SK-N-MC (cell line): ENCODE results near the gene NPBWR2.
"Not testable (repeated sequence)": the region's sequence is repeated elsewhere in the genome, so short reads cannot be mapped to it uniquely, and the experiment has no call there.

Experiments
- DNase-seq: peaks from one replicate; pipeline ENCODE4 v3.0.0-alpha.2; 2011; ENCODE audit warnings: low read depth, low spot score
- H3K27ac ChIP-seq: fragments of 200-600 bp; sonication (generic); 2 replicates; pipeline ENCODE4 v1.5.1; 2016; ENCODE audit warnings: mixed run types
- H3K36me3 ChIP-seq: fragments of 200-600 bp; sonication (generic); 2 replicates; pipeline ENCODE4 v1.6.1; 2017; ENCODE audit warnings: antibody characterized with exemption, low read length, mixed read lengths; ENCODE audit not compliant: insufficient read depth
- H3K4me3 ChIP-seq: fragments of 200-600 bp; sonication (generic); 2 replicates; pipeline ENCODE4 v1.5.1; 2016
- H3K9ac ChIP-seq: fragments of 200-600 bp; sonication (generic); 2 replicates; pipeline ENCODE4 v1.8.0; 2017; ENCODE audit warnings: mixed run types, mixed read lengths; ENCODE audit not compliant: insufficient read length
- H3K9me3 ChIP-seq: fragments of 200-600 bp; sonication (generic); 2 replicates; pipeline ENCODE4 v1.6.1; 2017; ENCODE audit warnings: low read depth, mild to moderate bottlenecking, antibody characterized with exemption, low read length, moderate library complexity, mixed read lengths
- EZH2 ChIP-seq: fragments of 200-600 bp; sonication (generic); IDR thresholded peaks from one replicate; pipeline ENCODE4 v1.6.1; 2017; ENCODE audit warnings: antibody characterized with exemption
- FOXP2 ChIP-seq: optimal IDR thresholded peaks from 2 replicates; pipeline ENCODE3; 2011; ENCODE audit warnings: mild to moderate bottlenecking, moderate library complexity; ENCODE audit not compliant: insufficient read depth; ENCODE audit errors: extremely low read length, control extremely low read depth
- POLR2AphosphoS5 ChIP-seq: IDR thresholded peaks from 2 replicates; pipeline ENCODE4 v1.6.1; 2012; ENCODE audit warnings: mild to moderate bottlenecking, low read depth, low read length, borderline replicate concordance

NPBWR2 gene

DNA sequence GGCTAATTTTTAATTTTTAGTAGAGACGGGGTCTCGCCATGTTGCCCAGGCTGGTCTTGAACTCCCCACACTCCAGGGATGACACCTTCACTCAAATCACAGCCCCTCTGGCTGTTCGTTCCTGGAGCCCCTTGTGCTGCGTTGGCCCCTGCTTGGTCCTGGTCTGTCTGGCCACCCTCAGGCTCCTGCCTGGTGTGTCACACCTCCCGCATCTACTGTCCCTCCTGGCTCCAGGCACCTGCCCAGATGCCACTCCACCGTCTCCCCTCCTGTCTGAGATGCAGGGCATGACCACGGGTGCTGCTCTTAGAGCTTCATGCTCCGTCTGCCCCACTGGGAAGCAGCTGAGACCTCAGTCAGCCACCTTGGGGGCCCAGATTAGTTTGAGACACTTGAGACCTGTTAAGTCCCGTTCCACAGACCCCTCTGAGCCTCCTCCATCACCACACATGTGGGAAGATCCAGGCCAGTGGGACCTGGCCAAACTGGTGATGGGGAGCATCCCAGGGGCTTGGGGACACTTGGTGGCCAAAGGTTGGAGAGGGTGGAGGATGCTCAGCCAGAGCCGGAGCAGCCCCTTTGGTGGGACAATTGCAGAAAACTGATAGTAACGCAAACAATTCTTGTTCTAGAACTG, 21.9 kb upstream of the NPBWR2 start:
- H3K9me3 ChIP-seq: no peaks in the 10 kb centered on the region
- no peak overlapping the region for H3K9ac ChIP-seq
- TF ChIP-seq EZH2 (no peak), POLR2AphosphoS5 (no peak), FOXP2 (no peak)
- H3K27ac ChIP-seq: no peak overlapping the region
- H3K36me3 ChIP-seq: no peaks in the 10 kb centered on the region
- DNase-seq: no peak
- no peak overlapping the region for H3K4me3 ChIP-seq

DNA sequence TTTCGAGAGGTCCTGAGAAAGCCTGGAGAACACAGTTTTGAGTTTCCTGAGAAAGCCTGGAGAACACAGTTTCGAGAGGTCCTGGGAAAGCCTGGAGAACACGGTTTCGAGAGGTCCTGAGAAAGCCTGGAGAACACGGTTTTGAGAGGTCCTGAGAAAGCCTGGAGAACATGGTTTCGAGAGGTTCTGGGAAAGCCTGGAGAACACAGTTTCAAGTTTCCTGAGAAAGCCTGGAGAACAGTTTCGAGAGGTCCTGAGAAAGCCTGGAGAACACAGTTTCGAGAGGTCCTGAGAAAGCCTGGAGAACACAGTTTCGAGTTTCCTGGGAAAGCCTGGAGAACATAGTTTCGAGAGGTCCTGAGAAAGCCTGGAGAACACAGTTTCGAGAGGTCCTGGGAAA, 16.2 kb upstream of the NPBWR2 start:
- not testable (repeated sequence) for H3K9ac ChIP-seq, H3K27ac ChIP-seq, DNase-seq, H3K9me3 ChIP-seq, H3K36me3 ChIP-seq, H3K4me3 ChIP-seq

DNA sequence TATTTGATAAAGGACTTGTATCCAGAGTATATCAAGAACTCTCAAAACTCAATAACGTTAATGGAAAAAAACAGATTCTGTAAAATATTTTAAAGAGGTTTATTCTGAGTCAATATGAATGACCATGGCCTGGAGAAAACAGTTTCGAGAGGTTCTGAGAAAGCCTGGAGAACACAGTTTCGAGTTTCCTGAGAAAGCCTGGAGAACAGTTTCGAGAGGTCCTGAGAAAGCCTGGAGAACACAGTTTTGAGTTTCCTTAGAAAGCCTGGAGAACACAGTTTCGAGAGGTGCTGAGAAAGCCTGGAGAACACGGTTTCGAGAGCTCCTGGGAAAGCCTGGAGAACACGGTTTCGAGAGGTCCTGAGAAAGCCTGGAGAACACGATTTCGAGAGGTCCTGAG, 15.6 kb upstream of the NPBWR2 start:
- not testable (repeated sequence) for H3K27ac ChIP-seq, DNase-seq, H3K36me3 ChIP-seq, H3K4me3 ChIP-seq, H3K9me3 ChIP-seq, H3K9ac ChIP-seq

DNA sequence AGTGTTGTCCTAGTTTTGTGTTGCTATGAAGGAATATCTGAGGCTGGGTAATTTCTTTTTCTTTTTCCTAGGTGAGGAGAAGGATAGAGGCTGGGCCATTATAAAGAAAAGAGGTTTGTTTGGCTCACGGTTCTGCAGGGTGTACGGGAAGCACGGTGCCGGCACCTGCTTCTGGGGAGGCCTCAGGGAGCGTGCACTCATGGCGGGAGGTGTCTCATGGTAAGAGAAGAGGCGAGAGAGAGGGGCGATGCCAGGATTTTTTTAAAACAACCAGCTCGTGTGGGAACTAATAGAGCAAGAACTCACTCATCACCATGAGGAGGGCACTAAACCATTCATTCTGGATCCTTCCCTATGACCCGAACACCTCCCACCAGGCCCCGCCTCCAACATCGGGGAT, 14.2 kb upstream of the NPBWR2 start:
- no peak for DNase-seq
- TF ChIP-seq EZH2: no peak
- no peak for TF ChIP-seq FOXP2
- no peak for TF ChIP-seq POLR2AphosphoS5
- no peak overlapping the region for H3K9ac ChIP-seq
- no peak overlapping the region for H3K4me3 ChIP-seq
- H3K27ac ChIP-seq: no peak overlapping the region
- no peaks in the 10 kb centered on the region for H3K9me3 ChIP-seq
- no peaks in the 10 kb centered on the region for H3K36me3 ChIP-seq

DNA sequence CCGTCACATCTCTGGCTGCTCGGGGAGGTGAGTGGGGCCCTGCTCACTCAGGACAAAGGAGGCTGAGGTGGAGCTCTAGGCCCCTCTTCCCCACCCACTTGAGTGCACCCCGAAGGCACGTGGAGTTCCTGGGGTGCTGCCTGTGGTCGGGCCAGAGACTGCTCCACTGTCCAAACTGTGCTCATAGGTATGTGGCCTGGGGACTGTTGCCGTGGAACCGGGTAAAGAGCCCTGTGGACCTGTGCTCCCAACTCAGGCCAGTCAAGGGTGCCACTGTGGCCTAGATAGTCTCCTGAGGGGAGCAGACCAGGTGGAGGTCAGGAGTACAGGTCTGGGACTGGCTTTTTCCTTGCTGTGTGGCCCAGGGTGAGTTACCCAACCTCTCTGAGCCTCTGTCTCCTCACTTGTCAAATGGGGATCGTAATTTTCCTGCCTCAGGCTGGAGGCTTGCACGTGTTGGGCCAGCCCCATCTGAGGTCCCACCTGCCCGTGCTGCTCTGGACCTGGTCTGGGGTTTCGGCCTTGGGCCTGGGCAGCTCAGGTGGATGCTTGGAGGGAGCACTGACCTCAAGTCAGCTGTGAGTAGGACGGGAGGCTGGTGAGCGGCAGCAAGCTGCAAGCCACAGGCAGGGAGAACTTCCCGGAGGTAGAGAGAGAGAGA, 12.4 kb upstream of the NPBWR2 start:
- H3K27ac ChIP-seq: no peak overlapping the region
- no peak overlapping the region for H3K4me3 ChIP-seq
- H3K36me3 ChIP-seq: no peaks in the 10 kb centered on the region
- TF ChIP-seq POLR2AphosphoS5: no peak
- TF ChIP-seq EZH2: no peak
- TF ChIP-seq FOXP2: no peak
- H3K9ac ChIP-seq: no peak overlapping the region
- H3K9me3 ChIP-seq: no peaks in the 10 kb centered on the region
- DNase-seq: no peak

DNA sequence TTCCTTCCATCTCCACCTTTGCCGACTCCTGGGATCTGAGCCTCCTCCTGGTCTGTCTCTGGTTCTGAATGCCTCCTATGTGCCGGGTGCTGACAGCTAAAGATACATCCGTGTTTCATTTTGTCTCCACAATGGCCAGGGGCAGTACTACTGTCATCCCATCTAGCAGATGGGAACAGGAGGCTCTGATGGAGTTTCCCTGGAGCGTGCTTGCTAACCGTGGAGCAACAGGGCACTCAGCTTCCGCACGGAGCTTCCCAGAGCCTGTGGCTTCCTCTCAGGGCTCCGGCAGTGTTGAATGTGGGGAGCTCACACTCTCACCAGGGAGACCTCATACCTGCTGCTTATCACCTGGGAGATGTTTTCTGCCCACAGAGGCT, 11.9 kb upstream of the NPBWR2 start:
- no peak for DNase-seq
- Histone ChIP-seq H3K9ac (no peak overlapping the region), H3K9me3 (no peaks in the 10 kb centered on the region), H3K27ac (no peak overlapping the region), H3K36me3 (no peaks in the 10 kb centered on the region), H3K4me3 (no peak overlapping the region)
- TF ChIP-seq FOXP2 (no peak), POLR2AphosphoS5 (no peak), EZH2 (no peak)

DNA sequence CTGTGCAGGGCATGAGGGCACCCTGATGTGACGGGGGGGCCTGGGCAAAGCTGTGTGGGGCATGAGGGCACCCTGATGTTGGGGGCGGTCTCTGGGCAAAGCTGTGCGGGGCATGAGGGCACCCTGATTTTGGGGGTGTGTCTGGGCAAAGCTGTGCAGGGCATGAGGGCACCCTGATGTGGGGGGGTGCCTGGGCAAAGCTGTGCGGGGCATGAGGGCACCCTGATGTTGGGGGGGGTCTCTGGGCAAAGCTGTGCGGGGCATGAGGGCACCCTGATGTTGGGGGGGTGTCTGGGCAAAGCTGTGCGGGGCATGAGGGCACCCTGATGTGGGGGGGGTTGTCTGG, 10.0 kb upstream of the NPBWR2 start:
- not testable (repeated sequence) for H3K9me3 ChIP-seq, H3K27ac ChIP-seq, DNase-seq, H3K9ac ChIP-seq, H3K4me3 ChIP-seq, H3K36me3 ChIP-seq

DNA sequence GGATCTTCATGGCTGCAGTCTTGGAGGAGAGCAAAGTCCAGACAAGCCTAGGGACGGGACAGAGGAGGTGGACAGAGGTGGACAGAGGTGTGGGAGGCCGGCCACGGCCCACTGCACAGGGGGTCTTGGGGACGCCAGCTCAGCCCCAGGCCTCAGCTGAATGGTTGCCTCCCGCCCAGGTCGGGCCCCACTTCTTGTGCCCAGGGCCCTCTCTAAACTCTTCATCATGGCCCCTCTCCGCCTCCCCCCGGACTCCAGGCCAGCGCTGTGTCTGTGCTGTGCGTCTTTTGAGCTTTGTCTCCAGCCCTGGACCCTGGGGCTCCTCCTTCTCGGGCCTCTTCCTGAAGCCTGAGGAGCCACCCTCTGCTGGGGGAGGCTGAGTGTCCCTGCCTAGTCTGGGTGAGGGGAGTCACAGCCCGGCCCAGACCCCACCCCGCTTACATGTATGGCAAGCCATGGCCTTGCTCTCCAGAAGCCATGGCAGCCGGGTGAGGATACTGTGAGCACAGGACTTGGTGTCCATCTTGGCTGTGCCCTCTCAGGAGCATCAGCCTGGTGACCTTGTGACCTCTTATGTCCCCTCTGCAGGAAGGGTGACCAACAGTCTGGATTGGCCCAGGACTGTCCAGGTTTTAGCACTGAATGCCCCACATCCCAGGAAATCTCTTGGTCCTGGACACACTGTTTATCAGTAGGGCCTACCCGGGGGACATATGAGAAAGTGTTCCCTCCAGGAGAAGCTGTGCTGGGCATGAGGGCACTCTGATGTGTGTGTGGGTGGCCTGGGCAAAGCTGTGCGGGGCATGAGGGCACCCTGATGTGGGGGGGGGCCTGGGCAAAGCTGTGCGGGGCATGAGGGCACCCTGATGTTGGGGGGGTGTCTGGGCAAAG, 9.4 kb upstream of the NPBWR2 start:
- DNase-seq: no peak
- H3K9me3 ChIP-seq: no peaks in the 10 kb centered on the region
- H3K4me3 ChIP-seq: no peak overlapping the region
- no peak overlapping the region for H3K9ac ChIP-seq
- no peak overlapping the region for H3K27ac ChIP-seq
- no peak for TF ChIP-seq FOXP2
- TF ChIP-seq POLR2AphosphoS5: no peak
- no peak for TF ChIP-seq EZH2
- H3K36me3 ChIP-seq: no peaks in the 10 kb centered on the region

DNA sequence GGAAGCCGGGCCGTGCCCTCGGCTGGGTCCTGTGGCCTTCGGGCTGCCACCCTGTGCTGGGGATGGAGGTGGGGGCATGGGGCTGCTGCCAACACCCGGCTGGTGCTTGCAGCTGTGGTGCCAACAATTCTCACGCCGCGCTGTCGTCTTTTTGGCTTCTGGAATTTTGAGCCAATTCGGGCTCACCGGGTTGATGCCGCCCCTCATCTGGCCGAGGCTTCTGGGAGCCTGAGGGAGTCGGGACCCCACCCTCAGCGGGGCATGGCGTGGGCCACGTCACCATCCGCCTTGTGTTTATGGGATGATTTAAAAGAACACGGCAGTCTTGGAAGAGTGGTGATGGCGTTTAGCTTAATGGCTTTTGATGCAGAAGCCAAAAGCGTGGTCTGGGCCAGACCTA, 8.7 kb upstream of the NPBWR2 start:
- H3K36me3 ChIP-seq: no peaks in the 10 kb centered on the region
- no peak overlapping the region for H3K4me3 ChIP-seq
- no peak overlapping the region for H3K27ac ChIP-seq
- DNase-seq: no peak
- no peak for TF ChIP-seq EZH2
- TF ChIP-seq POLR2AphosphoS5: no peak
- no peak for TF ChIP-seq FOXP2
- H3K9me3 ChIP-seq: no peaks in the 10 kb centered on the region
- H3K9ac ChIP-seq: no peak overlapping the region
